GM10266 (cell line): ENCODE measurements around the gene PGAP2.

Experiments used
- DNase-seq: peaks from one replicate; pipeline ENCODE4 v3.0.0; 2012; ENCODE audit errors: extremely low spot score
- CTCF ChIP-seq: IDR thresholded peaks from 2 replicates; pipeline ENCODE4 v1.5.1; 2012; ENCODE audit warnings: mild to moderate bottlenecking, low read depth; ENCODE audit not compliant: control insufficient read depth, insufficient read depth; ENCODE audit errors: missing control alignments

Gene PGAP2

GRCh38 chr11:3820971-3821370 is 12.6 kb downstream of the PGAP2 start:
- no peak for DNase-seq
- TF ChIP-seq CTCF = no peak

- DNase-seq = no peak
- no peak for TF ChIP-seq CTCF
Measured at GRCh38 chr11:3822312-3822711, 14.0 kb downstream of the PGAP2 start.

- no peak for TF ChIP-seq CTCF
- no peak for DNase-seq
Measured at GRCh38 chr11:3823303-3823702, 14.9 kb downstream of the PGAP2 start.

- DNase-seq = no peak
- TF ChIP-seq CTCF = no peak
Measured at GRCh38 chr11:3823762-3824506, 15.6 kb downstream of the PGAP2 start.

GRCh38 chr11:3824714-3825472 is 16.5 kb downstream of the PGAP2 start:
- peak; percentile 86 for TF ChIP-seq CTCF
- DNase-seq = peak; percentile 79

- DNase-seq = no peak
- TF ChIP-seq CTCF = no peak
Measured at GRCh38 chr11:3825473-3826154, 17.3 kb downstream of the PGAP2 start.
